ENCODE measurements around the gene CPT1A.

Gene CPT1A

GRCh38 chr11:68749229-68750123 is 92.2 kb downstream of the CPT1A start:
- Histone ChIP-seq H3K4me1 (ENCODE audit: control insufficient read depth in 1 of 2, insufficient read depth in 1 of 2, low read depth in 1 of 2, low read length in 1 of 2) (peaks cover 29 to 36% of the 10 kb centered on the region in 2 experiments), H3K36me3 (peaks cover 26% of the 10 kb centered on the region), H3K27me3 (no peaks in the 10 kb centered on the region), H3K4me3 (ENCODE audit: low read depth in 1 of 2, low read length in 1 of 2) (peak overlapping the region in 1 of 2 experiments; percentile 71), H3K27ac (peak overlapping the region; percentile 80), H3K9me3 (no peaks in the 10 kb centered on the region)
- TF ChIP-seq, protein P1, sequence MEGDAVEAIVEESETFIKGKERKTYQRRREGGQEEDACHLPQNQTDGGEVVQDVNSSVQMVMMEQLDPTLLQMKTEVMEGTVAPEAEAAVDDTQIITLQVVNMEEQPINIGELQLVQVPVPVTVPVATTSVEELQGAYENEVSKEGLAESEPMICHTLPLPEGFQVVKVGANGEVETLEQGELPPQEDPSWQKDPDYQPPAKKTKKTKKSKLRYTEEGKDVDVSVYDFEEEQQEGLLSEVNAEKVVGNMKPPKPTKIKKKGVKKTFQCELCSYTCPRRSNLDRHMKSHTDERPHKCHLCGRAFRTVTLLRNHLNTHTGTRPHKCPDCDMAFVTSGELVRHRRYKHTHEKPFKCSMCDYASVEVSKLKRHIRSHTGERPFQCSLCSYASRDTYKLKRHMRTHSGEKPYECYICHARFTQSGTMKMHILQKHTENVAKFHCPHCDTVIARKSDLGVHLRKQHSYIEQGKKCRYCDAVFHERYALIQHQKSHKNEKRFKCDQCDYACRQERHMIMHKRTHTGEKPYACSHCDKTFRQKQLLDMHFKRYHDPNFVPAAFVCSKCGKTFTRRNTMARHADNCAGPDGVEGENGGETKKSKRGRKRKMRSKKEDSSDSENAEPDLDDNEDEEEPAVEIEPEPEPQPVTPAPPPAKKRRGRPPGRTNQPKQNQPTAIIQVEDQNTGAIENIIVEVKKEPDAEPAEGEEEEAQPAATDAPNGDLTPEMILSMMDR (IDR thresholded peaks at IDR 0.05) = no peak

GRCh38 chr11:68748061-68748460 is 93.7 kb downstream of the CPT1A start:
- Histone ChIP-seq H3K27ac (peak overlapping the region; percentile 80), H3K9me3 (no peaks in the 10 kb centered on the region), H3K4me1 (ENCODE audit: control insufficient read depth in 1 of 2, insufficient read depth in 1 of 2, low read depth in 1 of 2, low read length in 1 of 2) (peaks cover 29 to 36% of the 10 kb centered on the region in 2 experiments), H3K4me3 (ENCODE audit: low read depth in 1 of 2, low read length in 1 of 2) (no peak overlapping the region), H3K36me3 (peaks cover 38% of the 10 kb centered on the region), H3K27me3 (no peaks in the 10 kb centered on the region)
- TF ChIP-seq, protein P1 (IDR thresholded peaks at IDR 0.05) = no peak

- Histone ChIP-seq H3K9me3 (no peaks in the 10 kb centered on the region), H3K27me3 (no peaks in the 10 kb centered on the region), H3K36me3 (peaks cover 43% of the 10 kb centered on the region), H3K27ac (no peak overlapping the region), H3K4me1 (ENCODE audit: control insufficient read depth in 1 of 2, insufficient read depth in 1 of 2, low read depth in 1 of 2, low read length in 1 of 2) (peaks cover 28% of the 10 kb centered on the region in 2 experiments), H3K4me3 (ENCODE audit: low read depth in 1 of 2, low read length in 1 of 2) (no peak overlapping the region)
- TF ChIP-seq, protein P1 (IDR thresholded peaks at IDR 0.05) = no peak
Measured at GRCh38 chr11:68743539-68743938, 98.2 kb downstream of the CPT1A start.

GRCh38 chr11:68741463-68741862 is 100.3 kb downstream of the CPT1A start:
- Histone ChIP-seq H3K36me3 (peaks cover 43% of the 10 kb centered on the region), H3K27me3 (no peaks in the 10 kb centered on the region)

GRCh38 chr11:68735646-68736045 is 106.1 kb downstream of the CPT1A start:
- H3K9me3 ChIP-seq = no peaks in the 10 kb centered on the region
- H3K4me3 ChIP-seq (ENCODE audit: low read depth in 1 of 2, low read length in 1 of 2) = peak overlapping the region; percentile 15 to 36
- TF ChIP-seq, protein P1 (IDR thresholded peaks at IDR 0.05) = no peak
- H3K27me3 ChIP-seq = no peaks in the 10 kb centered on the region
- H3K36me3 ChIP-seq = peaks cover 13% of the 10 kb centered on the region
- peaks cover 38 to 41% of the 10 kb centered on the region in 2 experiments for H3K4me1 ChIP-seq (ENCODE audit: control insufficient read depth in 1 of 2, insufficient read depth in 1 of 2, low read depth in 1 of 2, low read length in 1 of 2)
- H3K27ac ChIP-seq = peak overlapping the region; percentile 80

More at GRCh38 chr11:68741463-68741862, 100.3 kb downstream of the CPT1A start:
- TF ChIP-seq, protein P1 (IDR thresholded peaks at IDR 0.05) = no peak
- H3K9me3 ChIP-seq = no peaks in the 10 kb centered on the region
- peaks cover 21 to 23% of the 10 kb centered on the region in 2 experiments for H3K4me1 ChIP-seq (ENCODE audit: control insufficient read depth in 1 of 2, insufficient read depth in 1 of 2, low read depth in 1 of 2, low read length in 1 of 2)
- H3K4me3 ChIP-seq (ENCODE audit: low read depth in 1 of 2, low read length in 1 of 2) = no peak overlapping the region
- peak overlapping the region; percentile 26 for H3K27ac ChIP-seq

All from neutrophil (primary cell).